Vagina (tissue), 2 donors: ENCODE data around the gene ADPRH.
"Not testable (repeated sequence)": the region's sequence is repeated elsewhere in the genome, so short reads cannot be mapped to it uniquely, and the experiment has no call there.

Experiments used
- CTCF ChIP-seq, 3 experiments: fragments of 450-650 bp in 2 of 3; fragments of 200-600 bp in 1 of 3; sonication (generic) in 1 of 3; IDR thresholded peaks; one replicate each; pipeline ENCODE4 v1.5.1; 2017 to 2019; ENCODE audit warnings: antibody characterized with exemption in 3 of 3, mild to moderate bottlenecking in 2 of 3, moderate library complexity in 2 of 3
- POLR2A ChIP-seq, 2 donors: fragments of 450-650 bp; IDR thresholded peaks; one replicate each; pipeline ENCODE4 v1.6.1; 2017; ENCODE audit warnings: antibody characterized with exemption in 2 of 2, mild to moderate bottlenecking in 2 of 2, moderate library complexity in 2 of 2
- POLR2AphosphoS5 ChIP-seq, 2 donors: sonication (generic); formaldehyde crosslinking; IDR thresholded peaks; one replicate each; pipeline ENCODE4 v1.9.0; 2017; ENCODE audit warnings: antibody characterized with exemption in 2 of 2, mild to moderate bottlenecking in 2 of 2, low read depth in 1 of 2; ENCODE audit not compliant: insufficient read depth in 1 of 2

GRCh38 chr3:119552928-119553327, 26.4 kb upstream of the ADPRH start:
- not testable (repeated sequence) for TF ChIP-seq CTCF (IDR thresholded peaks at IDR 0.05); POLR2A (IDR thresholded peaks at IDR 0.05); POLR2AphosphoS5 (IDR thresholded peaks at IDR 0.05; ENCODE audit: insufficient read depth in 1 of 2, low read depth in 1 of 2)
